HG03139 (cell line): ENCODE results near the gene VCAN.
A peak's percentile ranks its signal among the peaks of the same experiment; 100 is the strongest.

Source experiments
- ATAC-seq: cut with Tn5 transposase; IDR thresholded peaks from one replicate; pipeline ENCODE4 v1.9.1; 2021; ENCODE audit not compliant: unreplicated experiment

The VCAN gene

GRCh38 chr5:83562791-83563557 lies 91.4 kb downstream of the VCAN start:
- ATAC-seq, result no peak

- no peak for ATAC-seq
These were observed 92.1 kb downstream of the VCAN start for GRCh38 chr5:83563631-83564030.

- ATAC-seq, result peak; percentile 54
These were observed 92.7 kb downstream of the VCAN start for GRCh38 chr5:83564069-83564749.

GRCh38 chr5:83567741-83568140 lies 96.2 kb downstream of the VCAN start:
- no peak for ATAC-seq

GRCh38 chr5:83568186-83568585 lies 96.6 kb downstream of the VCAN start:
- ATAC-seq, result no peak

- no peak for ATAC-seq
These were observed 99.4 kb downstream of the VCAN start for GRCh38 chr5:83570916-83571315.

GRCh38 chr5:83572271-83572670 lies 100.7 kb downstream of the VCAN start:
- ATAC-seq, result no peak

GRCh38 chr5:83576341-83576740 lies 104.8 kb downstream of the VCAN start:
- ATAC-seq, result no peak

- ATAC-seq, result no peak
These were observed 105.6 kb downstream of the VCAN start for GRCh38 chr5:83577036-83577636.

GRCh38 chr5:83583859-83584258 lies 112.3 kb downstream of the VCAN start:
- ATAC-seq, result no peak

- ATAC-seq, result no peak
These were observed 115.6 kb downstream of the VCAN start for GRCh38 chr5:83586874-83587776.

- no peak for ATAC-seq
These were observed 118.2 kb downstream of the VCAN start for GRCh38 chr5:83589786-83590185.

GRCh38 chr5:83590966-83591365 lies 119.4 kb downstream of the VCAN start:
- ATAC-seq, result no peak

- no peak for ATAC-seq
These were observed 123.7 kb downstream of the VCAN start for GRCh38 chr5:83595217-83595616.

- ATAC-seq, result peak; percentile 63
These were observed 136.6 kb downstream of the VCAN start for GRCh38 chr5:83608122-83608521.

- ATAC-seq, result no peak
These were observed 143.3 kb downstream of the VCAN start for GRCh38 chr5:83614841-83615240.

GRCh38 chr5:83628360-83628759 lies 156.8 kb downstream of the VCAN start:
- ATAC-seq, result no peak
